Adipocyte (in vitro differentiated cells): ENCODE measurements around the gene MDM4.

ENCODE experiments used
- DNase-seq: peaks from one replicate; pipeline ENCODE4 v3.0.0-alpha.2; 2015; ENCODE audit warnings: low read depth
- H3K27me3 ChIP-seq: replicated peaks from 2 replicates; pipeline ENCODE4 v1.7.0; 2013; ENCODE audit warnings: mild to moderate bottlenecking, low read length, moderate library complexity; ENCODE audit not compliant: control insufficient read depth, insufficient read depth
- H3K36me3 ChIP-seq: 2 replicates; pipeline ENCODE4 v1.7.0; 2013; ENCODE audit warnings: low read length, mild to moderate bottlenecking, moderate library complexity; ENCODE audit not compliant: control insufficient read depth, insufficient read depth, severe bottlenecking
- H3K4me1 ChIP-seq: 2 replicates; pipeline ENCODE4 v1.7.0; 2013; ENCODE audit warnings: mild to moderate bottlenecking, low read length, moderate library complexity; ENCODE audit not compliant: control insufficient read depth, insufficient read depth
- H3K4me3 ChIP-seq: 2 replicates; pipeline ENCODE4 v1.7.0; 2013; ENCODE audit warnings: mild to moderate bottlenecking, low read length, moderate library complexity
- H3K9ac ChIP-seq: 2 replicates; pipeline ENCODE4 v1.7.0; 2013; ENCODE audit warnings: mild to moderate bottlenecking, low read length, moderate library complexity
- H3K9me3 ChIP-seq: 2 replicates; pipeline ENCODE4 v1.7.0; 2013; ENCODE audit warnings: mild to moderate bottlenecking, low read length, moderate library complexity; ENCODE audit not compliant: control insufficient read depth

MDM4 gene

GRCh38 chr1:204602871-204603542, 86.8 kb downstream of the MDM4 start:
- peaks cover 4% of the 10 kb centered on the region for H3K4me1 ChIP-seq
- no peak overlapping the region for H3K9ac ChIP-seq
- no peak overlapping the region for H3K4me3 ChIP-seq
- no peaks in the 10 kb centered on the region for H3K9me3 ChIP-seq
- no peak for DNase-seq
- H3K27me3 ChIP-seq = peaks cover 41% of the 10 kb centered on the region
- H3K36me3 ChIP-seq = no peaks in the 10 kb centered on the region

- H3K27me3 ChIP-seq = peaks cover 62% of the 10 kb centered on the region
- no peaks in the 10 kb centered on the region for H3K36me3 ChIP-seq
- no peaks in the 10 kb centered on the region for H3K9me3 ChIP-seq
- no peak overlapping the region for H3K4me3 ChIP-seq
- DNase-seq = no peak
- H3K4me1 ChIP-seq = no peaks in the 10 kb centered on the region
- H3K9ac ChIP-seq = no peak overlapping the region
Measured at GRCh38 chr1:204605791-204606190, 89.6 kb downstream of the MDM4 start.
